Hepatocyte (in vitro differentiated cells): Measurements from ENCODE around the gene HSPA12A. TPM values are rescaled to one million over a fixed set of nuclear protein-coding genes. Genes with fewer than 3 reads are reported as not detected.

ENCODE experiments used
- DNase-seq: peaks from one replicate; pipeline ENCODE4 v3.0.0-alpha.2; 2016; ENCODE audit warnings: low spot score
- H2AFZ ChIP-seq: fragments of 200-600 bp; sonication (generic); 2 replicates; pipeline ENCODE4 v1.6.0; 2016; ENCODE audit warnings: antibody characterized with exemption, mild to moderate bottlenecking
- H3K27ac ChIP-seq: fragments of 200-600 bp; sonication (generic); 2 replicates; pipeline ENCODE4 v1.5.1; 2016; ENCODE audit warnings: mild to moderate bottlenecking
- H3K27me3 ChIP-seq: fragments of 200-600 bp; sonication (generic); 2 replicates; pipeline ENCODE4 v1.6.1; 2016
- H3K36me3 ChIP-seq: fragments of 200-600 bp; sonication (generic); replicated peaks from 2 replicates; pipeline ENCODE4 v1.5.1; 2016; ENCODE audit warnings: low read depth; ENCODE audit not compliant: insufficient read depth
- H3K4me1 ChIP-seq: fragments of 200-600 bp; sonication (generic); 2 replicates; pipeline ENCODE4 v1.5.1; 2016; ENCODE audit warnings: mild to moderate bottlenecking, moderate library complexity; ENCODE audit not compliant: insufficient read depth
- H3K4me2 ChIP-seq: fragments of 200-600 bp; sonication (generic); 2 replicates; pipeline ENCODE4 v1.6.0; 2016
- H3K4me3 ChIP-seq: fragments of 200-600 bp; sonication (generic); 2 replicates; pipeline ENCODE4 v1.5.1; 2016; ENCODE audit warnings: mild to moderate bottlenecking
- H3K79me2 ChIP-seq: fragments of 200-600 bp; sonication (generic); 2 replicates; pipeline ENCODE4 v1.6.0; 2017; ENCODE audit warnings: mild to moderate bottlenecking
- H3K9me2 ChIP-seq: fragments of 200-600 bp; sonication (generic); replicated peaks from 2 replicates; pipeline ENCODE4 v1.6.0; 2017; ENCODE audit warnings: mild to moderate bottlenecking; ENCODE audit not compliant: insufficient read depth
- H3K9me3 ChIP-seq: fragments of 200-600 bp; sonication (generic); 2 replicates; pipeline ENCODE4 v1.5.1; 2016; ENCODE audit warnings: low read depth, mild to moderate bottlenecking
- H4K20me1 ChIP-seq: fragments of 200-600 bp; sonication (generic); 2 replicates; pipeline ENCODE4 v1.6.0; 2016; ENCODE audit warnings: mild to moderate bottlenecking; ENCODE audit not compliant: insufficient read depth, poor library complexity, severe bottlenecking
- CTCF ChIP-seq: fragments of 200-600 bp; sonication (generic); IDR thresholded peaks from 2 replicates; pipeline ENCODE4 v1.5.1; 2016; ENCODE audit warnings: antibody characterized with exemption, mild to moderate bottlenecking; ENCODE audit not compliant: poor library complexity
- EZH2 ChIP-seq: fragments of 200-600 bp; sonication (generic); IDR thresholded peaks from 2 replicates; pipeline ENCODE4 v1.6.1; 2016; ENCODE audit warnings: antibody characterized with exemption, mild to moderate bottlenecking, borderline replicate concordance
- EZH2phosphoT487 ChIP-seq: fragments of 200-600 bp; sonication (generic); IDR thresholded peaks from one replicate; pipeline ENCODE4 v1.6.1; 2018; ENCODE audit warnings: antibody characterized with exemption, mild to moderate bottlenecking, low read depth, moderate library complexity; ENCODE audit not compliant: unreplicated experiment, severe bottlenecking
- WGBS: methylation state at CpG from one replicate; pipeline ENCODE4 v1.1.6; 2016; ENCODE audit warnings: low lambda C conversion rate; ENCODE audit errors: missing lambda C conversion rate; 5-methylcytosine and 5-hydroxymethylcytosine counted together
- polyA plus RNA-seq: library from polyadenylated mRNA; unstranded; fragments of >200 nt; fragmentation: Nextera tagmentation; extraction: Ambion mirVana; gene quantifications from 2 replicates; pipeline ENCODE4 v1.2.1, GENCODE V29; 2016
- total RNA-seq: library from RNA; depleted of rRNA; stranded (reverse); fragments of >200 nt; gene quantifications from 2 replicates; pipeline ENCODE4 v1.2.3, GENCODE V29; 2014

Gene HSPA12A
- total and polyA plus RNA-seq, 2 experiments from 2014 or later = 8.7 to 9.9 TPM

DNA sequence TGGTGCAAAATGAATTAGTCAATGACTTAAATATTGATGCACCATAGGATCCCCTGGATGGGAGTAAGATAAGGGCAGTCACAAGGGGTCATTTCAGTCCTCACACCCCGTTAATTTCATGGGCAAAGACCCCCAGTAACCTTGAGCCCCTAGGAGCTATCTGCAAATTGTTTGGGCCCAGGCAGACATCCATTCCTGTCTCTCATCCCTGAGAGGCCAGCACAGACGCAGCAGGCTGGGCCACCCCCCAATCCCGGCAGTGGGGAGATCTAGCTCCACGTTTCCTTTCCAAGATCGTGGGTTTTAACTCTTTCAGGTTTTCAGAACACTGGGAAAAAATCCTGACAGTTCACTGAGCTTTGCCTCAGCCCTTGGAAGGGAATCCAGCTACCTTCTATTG lies 81.5 kb downstream of the HSPA12A start:
- WGBS = 48% methylated on average over 5 of the region's 5 CpGs

GRCh38 chr10:116659049-116659670 lies 83.2 kb downstream of the HSPA12A start:
- Histone ChIP-seq H3K9me3 (no peaks in the 10 kb centered on the region), H3K27ac (no peak overlapping the region)
- WGBS = 91% methylated on average over 10 of the region's 10 CpGs

More for the DNA sequence above, 81.5 kb downstream of the HSPA12A start:
- no peak for DNase-seq
- H3K9me3 ChIP-seq = no peaks in the 10 kb centered on the region
- no peak overlapping the region for H3K4me2 ChIP-seq
- H3K4me3 ChIP-seq = no peak overlapping the region
- no peaks in the 10 kb centered on the region for H4K20me1 ChIP-seq
- H3K27ac ChIP-seq = no peak overlapping the region
- no peak overlapping the region for H2AFZ ChIP-seq
- H3K9me2 ChIP-seq = no peaks in the 10 kb centered on the region
- no peaks in the 10 kb centered on the region for H3K36me3 ChIP-seq
- TF ChIP-seq CTCF = no peak
- TF ChIP-seq EZH2phosphoT487 = no peak
- no peaks in the 10 kb centered on the region for H3K4me1 ChIP-seq
- H3K79me2 ChIP-seq = no peaks in the 10 kb centered on the region
- no peaks in the 10 kb centered on the region for H3K27me3 ChIP-seq

DNA sequence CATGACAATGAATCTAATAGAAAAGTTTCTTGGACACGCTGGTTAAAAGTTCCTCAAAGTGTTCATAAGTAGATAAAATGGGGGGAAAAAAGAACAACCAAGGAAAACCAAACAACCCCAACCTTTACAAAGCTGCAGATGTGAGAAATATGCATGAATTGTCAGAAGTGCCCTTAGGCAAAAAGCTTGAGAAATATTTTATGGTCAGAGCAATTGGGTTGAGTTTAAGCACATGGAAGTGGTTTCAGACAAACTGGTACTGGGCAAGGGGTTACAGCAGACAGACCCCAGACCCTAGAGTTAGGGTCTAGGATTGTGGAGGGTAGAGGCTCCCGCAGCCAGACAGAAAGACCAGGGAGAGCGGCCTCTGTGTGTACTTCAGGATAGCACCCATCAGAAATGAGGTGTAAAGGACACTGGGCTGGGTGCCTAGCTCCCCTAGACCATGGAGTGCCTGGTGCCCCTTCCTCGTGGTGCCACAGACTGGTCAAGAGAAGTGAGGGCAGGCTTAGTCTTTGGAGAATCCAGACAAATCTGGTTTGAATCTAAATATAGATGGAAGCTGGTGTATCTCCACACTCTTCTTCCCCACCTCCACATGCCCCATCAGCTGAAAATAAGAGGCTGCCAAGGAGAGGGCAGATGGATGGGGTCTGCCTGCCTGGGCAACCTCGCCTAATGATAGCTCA lies 84.4 kb downstream of the HSPA12A start:
- H3K4me1 ChIP-seq = no peaks in the 10 kb centered on the region
- no peak for DNase-seq
- no peak overlapping the region for H3K4me3 ChIP-seq
- no peaks in the 10 kb centered on the region for H3K36me3 ChIP-seq
- H3K27ac ChIP-seq = no peak overlapping the region
- H3K4me2 ChIP-seq = no peak overlapping the region
- WGBS = 90% methylated on average over 5 of the region's 5 CpGs
- no peaks in the 10 kb centered on the region for H3K79me2 ChIP-seq
- H3K9me2 ChIP-seq = no peaks in the 10 kb centered on the region
- TF ChIP-seq CTCF (no peak), EZH2phosphoT487 (no peak), EZH2 (no peak)
- no peaks in the 10 kb centered on the region for H4K20me1 ChIP-seq
- no peaks in the 10 kb centered on the region for H3K27me3 ChIP-seq
- no peak overlapping the region for H2AFZ ChIP-seq
- H3K9me3 ChIP-seq = no peaks in the 10 kb centered on the region

More at GRCh38 chr10:116659049-116659670, 83.2 kb downstream of the HSPA12A start:
- no peak for DNase-seq
- Histone ChIP-seq H4K20me1 (no peaks in the 10 kb centered on the region), H2AFZ (no peak overlapping the region), H3K4me3 (no peak overlapping the region), H3K36me3 (no peaks in the 10 kb centered on the region), H3K79me2 (no peaks in the 10 kb centered on the region), H3K4me1 (no peaks in the 10 kb centered on the region), H3K4me2 (no peak overlapping the region), H3K27me3 (no peaks in the 10 kb centered on the region), H3K9me2 (no peaks in the 10 kb centered on the region)
- TF ChIP-seq EZH2phosphoT487 (no peak), EZH2 (no peak), CTCF (no peak)
